Stimulated activated CD8-positive, alpha-beta memory T cell treated with anti-CD3 and anti-CD28 coated beads, Interleukin-15, amount 100 ng/mL, for 48 hours (primary cell): ENCODE results near the gene SNRPA1.

Source experiments
- DNase-seq, 2 donors: peaks; one replicate each; pipeline ENCODE4 v3.0.0-alpha.2; 2020; ENCODE audit warnings: low read depth in 2 of 2

SNRPA1 gene

GRCh38 chr15:101320501-101321052, 25.5 kb upstream of the SNRPA1 start:
- peak; percentile 36 to 50 for DNase-seq

GRCh38 chr15:101318839-101319238, 23.8 kb upstream of the SNRPA1 start:
- no peak for DNase-seq

GRCh38 chr15:101318147-101318819, 23.2 kb upstream of the SNRPA1 start:
- DNase-seq, result no peak

- no peak for DNase-seq
Observed at GRCh38 chr15:101317336-101317872, 22.4 kb upstream of the SNRPA1 start.

- DNase-seq, result no peak
Observed at GRCh38 chr15:101316529-101316928, 21.5 kb upstream of the SNRPA1 start.

- DNase-seq, result no peak
Observed at GRCh38 chr15:101315736-101316135, 20.7 kb upstream of the SNRPA1 start.

- DNase-seq, result no peak
Observed at GRCh38 chr15:101314336-101315125, 19.5 kb upstream of the SNRPA1 start.

GRCh38 chr15:101313041-101313761, 18.2 kb upstream of the SNRPA1 start:
- no peak for DNase-seq

- no peak for DNase-seq
Observed at GRCh38 chr15:101310508-101310907, 15.5 kb upstream of the SNRPA1 start.

GRCh38 chr15:101310161-101310480, 15.1 kb upstream of the SNRPA1 start:
- DNase-seq, result no peak

GRCh38 chr15:101309436-101310160, 14.6 kb upstream of the SNRPA1 start:
- no peak for DNase-seq

- DNase-seq, result no peak
Observed at GRCh38 chr15:101308604-101309435, 13.8 kb upstream of the SNRPA1 start.

- DNase-seq, result no peak
Observed at GRCh38 chr15:101307897-101308603, 13.0 kb upstream of the SNRPA1 start.

GRCh38 chr15:101307048-101307896, 12.2 kb upstream of the SNRPA1 start:
- no peak for DNase-seq

GRCh38 chr15:101306341-101307047, 11.4 kb upstream of the SNRPA1 start:
- DNase-seq, result no peak

- no peak for DNase-seq
Observed at GRCh38 chr15:101305820-101306255, 10.8 kb upstream of the SNRPA1 start.

- no peak for DNase-seq
Observed at GRCh38 chr15:101303408-101303807, 8.4 kb upstream of the SNRPA1 start.
